ENCODE measurements around the gene PHF20.

GRCh38 chr20:35735826-35736470, 35.9 kb upstream of the PHF20 start:
- no peak for TF ChIP-seq ZFX (IDR thresholded peaks at IDR 0.05)
- TF ChIP-seq, protein P1, sequence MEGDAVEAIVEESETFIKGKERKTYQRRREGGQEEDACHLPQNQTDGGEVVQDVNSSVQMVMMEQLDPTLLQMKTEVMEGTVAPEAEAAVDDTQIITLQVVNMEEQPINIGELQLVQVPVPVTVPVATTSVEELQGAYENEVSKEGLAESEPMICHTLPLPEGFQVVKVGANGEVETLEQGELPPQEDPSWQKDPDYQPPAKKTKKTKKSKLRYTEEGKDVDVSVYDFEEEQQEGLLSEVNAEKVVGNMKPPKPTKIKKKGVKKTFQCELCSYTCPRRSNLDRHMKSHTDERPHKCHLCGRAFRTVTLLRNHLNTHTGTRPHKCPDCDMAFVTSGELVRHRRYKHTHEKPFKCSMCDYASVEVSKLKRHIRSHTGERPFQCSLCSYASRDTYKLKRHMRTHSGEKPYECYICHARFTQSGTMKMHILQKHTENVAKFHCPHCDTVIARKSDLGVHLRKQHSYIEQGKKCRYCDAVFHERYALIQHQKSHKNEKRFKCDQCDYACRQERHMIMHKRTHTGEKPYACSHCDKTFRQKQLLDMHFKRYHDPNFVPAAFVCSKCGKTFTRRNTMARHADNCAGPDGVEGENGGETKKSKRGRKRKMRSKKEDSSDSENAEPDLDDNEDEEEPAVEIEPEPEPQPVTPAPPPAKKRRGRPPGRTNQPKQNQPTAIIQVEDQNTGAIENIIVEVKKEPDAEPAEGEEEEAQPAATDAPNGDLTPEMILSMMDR (conservative IDR thresholded peaks at IDR 0.05), result no peak

Measured in C4-2B (cell line).